NCI-H2081 (cell line): Measurements from ENCODE around the gene F11.
"Not testable (repeated sequence)": the region's sequence is repeated elsewhere in the genome, so short reads cannot be mapped to it uniquely, and the experiment has no call there.

Experiments
- DNase-seq, 2 experiments: peaks; one replicate each; lab custom pipeline; 2025; lab: John Stamatoyannopoulos, UW

The F11 gene

DNA sequence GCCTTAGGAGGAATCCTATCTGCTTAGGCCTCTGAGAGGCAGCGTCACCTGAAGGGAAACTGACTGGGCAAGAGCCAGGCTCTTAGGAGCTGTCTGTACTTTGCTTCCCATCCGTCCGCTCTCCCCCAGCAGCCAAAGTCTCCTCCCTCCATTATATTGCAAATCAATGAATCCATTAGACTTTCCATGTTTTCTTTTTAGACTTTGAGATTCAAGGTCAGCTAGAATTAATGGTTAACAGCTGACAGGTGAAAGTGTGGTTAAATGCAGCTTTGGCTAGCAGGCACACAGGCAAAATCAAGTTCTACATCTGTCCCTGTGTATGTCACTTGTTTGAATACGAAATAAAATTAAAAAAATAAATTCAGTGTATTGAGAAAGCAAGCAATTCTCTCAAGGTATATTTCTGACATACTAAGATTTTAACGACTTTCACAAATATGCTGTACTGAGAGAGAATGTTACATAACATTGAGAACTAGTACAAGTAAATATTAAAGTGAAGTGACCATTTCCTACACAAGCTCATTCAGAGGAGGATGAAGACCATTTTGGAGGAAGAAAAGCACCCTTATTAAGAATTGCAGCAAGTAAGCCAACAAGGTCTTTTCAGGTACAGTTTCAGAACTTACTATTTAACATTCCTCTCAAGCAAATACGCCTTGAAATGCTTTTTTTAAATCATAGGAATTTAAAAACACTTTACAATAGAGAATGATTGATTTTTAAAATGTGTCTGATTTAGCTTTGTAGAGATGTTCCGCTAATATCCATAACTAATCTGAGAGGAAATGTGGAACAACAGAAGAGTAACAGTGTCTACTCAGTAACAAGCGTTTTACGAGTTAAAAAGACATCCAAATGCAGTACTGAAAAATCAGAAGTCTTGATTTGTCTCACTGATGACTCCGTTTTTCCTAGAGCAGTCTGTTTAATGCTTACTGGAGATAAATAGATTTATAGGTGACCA, at the start of gene F11:
Gene F11, plus strand, starts transcription at position 507 of the 970 bp plus-strand sequence. CDS start 948 bp downstream, outside the sequence.
- no peak for DNase-seq

- no peak for DNase-seq
Measured at GRCh38 chr4:186216465-186217024, 49.4 kb upstream of the F11 start.

GRCh38 chr4:186217733-186218293, 48.2 kb upstream of the F11 start:
- DNase-seq, result no peak

DNA sequence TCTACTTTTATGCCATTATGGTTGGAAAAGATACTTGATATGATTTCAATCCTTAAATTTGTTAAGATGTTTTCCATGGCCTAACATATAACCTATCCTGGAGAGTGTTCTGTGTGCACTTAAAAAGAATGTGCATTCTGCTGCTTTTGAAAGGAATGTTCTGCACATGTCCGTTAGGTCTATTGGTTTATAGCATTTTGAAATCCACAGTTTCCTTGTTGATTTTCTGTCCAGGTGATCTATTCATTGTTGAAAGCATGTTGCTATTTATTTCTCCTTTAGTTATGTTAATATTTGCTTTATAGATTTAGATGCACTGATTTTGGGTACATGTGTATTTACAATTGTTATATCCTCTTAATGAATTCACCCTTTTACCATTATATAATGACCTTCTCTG, 44.4 kb upstream of the F11 start:
- DNase-seq, result no peak

- DNase-seq, result no peak
Measured at GRCh38 chr4:186225848-186226247, 40.1 kb upstream of the F11 start.

GRCh38 chr4:186226521-186227189, 39.3 kb upstream of the F11 start:
- no peak for DNase-seq

GRCh38 chr4:186227221-186227620, 38.8 kb upstream of the F11 start, which contains the start of gene KLKB1:
TSS of gene KLKB1 (plus strand) at chr4:186227507. CDS start at chr4:186228196, 689 bp downstream.
- peak; percentile 29 to 39 for DNase-seq

DNA sequence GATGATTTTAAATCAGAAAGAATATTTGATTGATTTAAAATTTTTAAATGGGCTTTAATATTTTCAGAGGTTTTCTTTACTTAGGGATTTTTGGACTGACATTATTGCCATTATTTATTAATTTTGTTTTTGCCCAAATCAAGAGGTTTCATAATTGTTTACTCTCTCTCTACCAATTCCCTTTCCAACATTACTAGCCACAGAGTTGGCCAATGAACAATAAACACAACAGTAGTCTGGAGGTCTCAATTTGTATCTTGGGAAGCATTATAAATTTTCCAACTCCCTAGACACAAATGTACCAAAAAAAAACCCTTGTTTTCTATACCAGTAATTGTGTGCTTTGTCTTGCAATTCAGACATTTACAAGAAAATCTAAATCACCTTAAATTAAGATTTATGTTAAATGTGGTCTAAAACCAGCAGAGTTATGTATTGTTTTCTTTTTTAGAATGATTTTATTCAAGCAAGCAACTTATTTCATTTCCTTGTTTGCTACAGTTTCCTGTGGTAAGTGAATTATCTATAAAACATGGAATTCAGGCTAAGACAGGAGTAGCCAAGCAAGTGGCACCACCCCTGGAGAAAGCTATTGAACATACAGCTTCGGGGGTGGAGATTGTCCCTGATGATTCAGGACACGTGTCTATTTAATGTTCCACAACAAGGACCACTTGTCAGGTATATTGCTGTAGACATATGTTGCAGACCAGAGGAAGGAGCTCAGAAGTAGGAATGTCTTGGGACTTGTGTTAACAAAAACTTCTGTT, 38.1 kb upstream of the F11 start:
- no peak for DNase-seq

- no peak for DNase-seq
Measured at GRCh38 chr4:186228514-186228894, 37.5 kb upstream of the F11 start.

- no peak for DNase-seq
Measured at GRCh38 chr4:186234367-186234766, 31.6 kb upstream of the F11 start.

DNA sequence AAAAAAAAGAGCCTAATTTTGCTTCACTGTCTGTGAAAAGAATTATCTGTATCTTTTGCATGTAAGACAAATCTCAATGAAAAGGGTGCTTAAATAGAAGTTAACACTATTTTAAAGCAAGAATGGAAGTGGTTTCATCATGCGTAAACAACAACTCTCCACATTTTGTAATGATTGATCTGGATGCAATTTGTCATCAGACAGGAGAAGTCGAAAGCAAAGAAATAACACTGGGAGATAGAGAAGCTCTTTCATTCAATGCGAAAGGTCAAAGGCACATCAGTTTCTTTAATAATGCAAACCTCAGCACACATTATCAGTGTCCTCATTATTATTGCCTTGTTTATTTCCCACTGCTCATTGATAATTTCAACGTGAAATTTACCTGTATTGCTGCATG, 29.9 kb upstream of the F11 start:
- no peak for DNase-seq

DNA sequence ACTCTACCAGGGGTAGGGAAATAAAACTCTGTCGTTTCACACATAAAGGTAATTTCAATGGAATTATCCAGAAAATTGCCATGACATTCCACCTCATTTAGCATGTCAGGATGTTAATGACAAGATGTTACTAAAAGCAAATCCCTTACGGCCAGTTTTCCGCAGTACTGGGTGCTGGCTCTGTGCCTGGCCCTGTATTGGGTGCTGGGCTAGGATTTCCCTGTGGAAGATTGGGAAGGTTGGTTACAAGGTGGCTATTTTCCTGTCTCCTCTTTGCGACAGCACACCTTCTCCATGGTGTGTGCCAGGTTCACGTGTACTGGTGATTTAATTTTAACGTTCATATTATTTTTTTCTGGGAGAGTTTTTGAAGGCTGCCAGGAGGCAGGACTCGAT, 25.5 kb upstream of the F11 start:
- DNase-seq, result no peak

DNA sequence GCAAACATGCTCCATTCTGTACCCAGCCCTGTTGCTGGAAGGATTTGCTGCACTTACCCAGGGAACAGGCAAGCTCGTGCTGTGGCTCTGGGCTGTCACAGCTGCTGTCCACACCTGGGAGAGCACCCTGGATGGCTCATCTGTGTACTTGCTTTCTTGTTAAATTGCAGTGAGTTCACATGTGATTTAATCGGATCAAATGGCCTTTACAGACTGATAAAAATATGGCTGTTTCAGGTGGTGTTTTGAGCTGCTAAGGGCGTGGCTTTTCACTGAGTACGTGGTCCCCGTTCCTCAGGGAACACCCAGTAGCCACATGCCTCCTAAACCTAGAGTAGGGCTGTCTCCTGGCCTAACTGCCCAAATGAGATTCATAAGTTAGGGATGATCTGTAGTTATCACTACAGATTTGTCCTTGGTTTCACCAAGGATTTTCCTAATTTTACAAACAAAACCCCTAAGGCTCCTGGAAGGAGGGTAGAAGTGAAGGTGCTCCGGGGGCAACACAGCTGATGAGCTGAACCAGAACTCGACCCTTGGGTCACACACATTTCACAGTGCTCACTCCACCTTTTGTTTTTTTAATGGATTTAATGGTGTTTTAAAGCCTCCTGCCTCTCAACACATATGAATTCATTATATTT, 25.0 kb upstream of the F11 start:
- DNase-seq, result no peak

- no peak for DNase-seq
Measured at GRCh38 chr4:186241616-186242015, 24.4 kb upstream of the F11 start.

- DNase-seq, result not testable (repeated sequence)
Measured at GRCh38 chr4:186242031-186242430, 24.0 kb upstream of the F11 start.

GRCh38 chr4:186243331-186243730, 22.7 kb upstream of the F11 start:
- DNase-seq, result no peak

GRCh38 chr4:186244835-186245234, 21.2 kb upstream of the F11 start:
- DNase-seq, result no peak

- not testable (repeated sequence) for DNase-seq
Measured at GRCh38 chr4:186247062-186247752, 18.8 kb upstream of the F11 start.

GRCh38 chr4:186248643-186249042, 17.3 kb upstream of the F11 start:
- DNase-seq, result no peak
